Breast epithelium (tissue), 4 donors: ENCODE data around the gene SNRNP27. TPM values are rescaled to one million over a fixed set of nuclear protein-coding genes. Genes with fewer than 3 reads are reported as not detected.

Experiments used
- DNase-seq, 2 donors: peaks; one replicate each; pipeline ENCODE4 v3.0.0-alpha.2; 2019; ENCODE audit warnings: low spot score in 2 of 2
- H3K27ac ChIP-seq, 2 donors: fragments of 200-600 bp; sonication (generic) in 1 of 2; one replicate each; pipeline ENCODE4 v1.5.1; 2016 to 2019; ENCODE audit warnings: mild to moderate bottlenecking in 1 of 2
- H3K27me3 ChIP-seq, 2 donors: fragments of 200-600 bp; sonication (generic) in 1 of 2; one replicate each; pipeline versions ENCODE4 v1.5.1 to v1.6.0; 2017 to 2019; ENCODE audit warnings: control low read depth in 1 of 2, mild to moderate bottlenecking in 1 of 2
- H3K36me3 ChIP-seq: fragments of 200-600 bp; one replicate; pipeline ENCODE4 v1.5.1; 2019
- H3K4me1 ChIP-seq, 2 donors: fragments of 200-600 bp; sonication (generic); one replicate each; pipeline ENCODE4 v1.5.1; 2016 to 2019; ENCODE audit warnings: control low read depth in 1 of 2
- H3K4me3 ChIP-seq, 3 donors: fragments of 200-600 bp; sonication (generic); 1 replicate in 2 of 3; 2 replicates in 1 of 3; pipeline ENCODE4 v1.5.1; 2016 to 2019; ENCODE audit warnings: mild to moderate bottlenecking in 3 of 3, moderate library complexity in 2 of 3
- H3K9me3 ChIP-seq, 2 donors: fragments of 200-600 bp; sonication (generic) in 1 of 2; one replicate each; pipeline ENCODE4 v1.5.1; 2016 to 2019; ENCODE audit warnings: control low read depth in 1 of 2
- CTCF ChIP-seq, 3 donors: fragments of 450-650 bp; IDR thresholded peaks; one replicate each; pipeline ENCODE4 v1.5.1; 2016 to 2017; ENCODE audit warnings: antibody characterized with exemption in 3 of 3, mild to moderate bottlenecking in 3 of 3, moderate library complexity in 3 of 3
- POLR2A ChIP-seq: fragments of 450-650 bp; IDR thresholded peaks from one replicate; pipeline ENCODE4 v1.6.1; 2016; ENCODE audit warnings: antibody characterized with exemption, mild to moderate bottlenecking, moderate library complexity
- POLR2AphosphoS5 ChIP-seq, 3 donors: sonication (generic); formaldehyde crosslinking; IDR thresholded peaks; one replicate each; pipeline ENCODE4 v1.6.1; 2017; ENCODE audit warnings: antibody characterized with exemption in 3 of 3
- intact Hi-C: fragments of 100-400 bp; cut with DNase I; formaldehyde crosslinking; loops from one replicate; pipeline ENCODE4 v1.15.1; 2023; ENCODE audit warnings: low total_unique reads
- total RNA-seq, 3 donors: library from RNA; depleted of rRNA; stranded (reverse); fragments of >200 nt; gene quantifications; one replicate each; pipeline ENCODE4 v1.1.0, GENCODE V29; 2016

Gene SNRNP27
- total RNA-seq, 3 donors from 2014 or later: 79.2 to 82.9 (median 80.0) TPM

GRCh38 chr2:69943843-69944525 lies 50.2 kb downstream of the SNRNP27 start:
- Histone ChIP-seq H3K9me3 (no peaks in the 10 kb centered on the region), H3K4me1 (no peaks in the 10 kb centered on the region), H3K27me3 (no peaks in the 10 kb centered on the region), H3K36me3 (no peaks in the 10 kb centered on the region), H3K27ac (no peak overlapping the region), H3K4me3 (no peak overlapping the region)
- DNase-seq: no peak
- TF ChIP-seq CTCF (IDR thresholded peaks at IDR 0.05) (no peak), POLR2A (no peak), POLR2AphosphoS5 (IDR thresholded peaks at IDR 0.05) (no peak)
- intact Hi-C loops: no loop called here

GRCh38 chr2:69944756-69945155 lies 51.0 kb downstream of the SNRNP27 start:
- DNase-seq: no peak
- no peaks in the 10 kb centered on the region for H3K9me3 ChIP-seq
- no peaks in the 10 kb centered on the region for H3K36me3 ChIP-seq
- intact Hi-C loops: no loop called here
- H3K27me3 ChIP-seq: no peaks in the 10 kb centered on the region
- TF ChIP-seq CTCF (IDR thresholded peaks at IDR 0.05) (no peak), POLR2A (no peak), POLR2AphosphoS5 (IDR thresholded peaks at IDR 0.05) (no peak)
- H3K27ac ChIP-seq: no peak overlapping the region
- H3K4me1 ChIP-seq: no peaks in the 10 kb centered on the region
- no peak overlapping the region for H3K4me3 ChIP-seq

- Histone ChIP-seq H3K27ac (no peak overlapping the region), H3K4me1 (no peaks in the 10 kb centered on the region), H3K27me3 (no peaks in the 10 kb centered on the region), H3K36me3 (no peaks in the 10 kb centered on the region), H3K9me3 (no peaks in the 10 kb centered on the region), H3K4me3 (no peak overlapping the region)
- DNase-seq: no peak
- TF ChIP-seq CTCF (IDR thresholded peaks at IDR 0.05): no peak
- no peak for TF ChIP-seq POLR2A
- TF ChIP-seq POLR2AphosphoS5 (IDR thresholded peaks at IDR 0.05): no peak
- intact Hi-C loops: no loop called here
Observed at GRCh38 chr2:69945441-69945840, 51.7 kb downstream of the SNRNP27 start.

GRCh38 chr2:69945941-69946340 lies 52.2 kb downstream of the SNRNP27 start:
- Histone ChIP-seq H3K9me3 (no peaks in the 10 kb centered on the region), H3K27ac (no peak overlapping the region), H3K27me3 (no peaks in the 10 kb centered on the region), H3K4me1 (no peaks in the 10 kb centered on the region), H3K4me3 (no peak overlapping the region), H3K36me3 (no peaks in the 10 kb centered on the region)
- intact Hi-C loops: no loop called here
- TF ChIP-seq POLR2A (no peak), POLR2AphosphoS5 (IDR thresholded peaks at IDR 0.05) (no peak), CTCF (IDR thresholded peaks at IDR 0.05) (no peak)
- DNase-seq: no peak

GRCh38 chr2:69946351-69947324 lies 52.9 kb downstream of the SNRNP27 start:
- TF ChIP-seq POLR2A (no peak), CTCF (IDR thresholded peaks at IDR 0.05) (no peak), POLR2AphosphoS5 (IDR thresholded peaks at IDR 0.05) (no peak)
- DNase-seq: no peak
- Histone ChIP-seq H3K4me3 (no peak overlapping the region), H3K4me1 (no peaks in the 10 kb centered on the region), H3K36me3 (no peaks in the 10 kb centered on the region), H3K27me3 (no peaks in the 10 kb centered on the region), H3K9me3 (no peaks in the 10 kb centered on the region), H3K27ac (no peak overlapping the region)
- intact Hi-C loops: no loop called here
